MM.1S (cell line): ENCODE measurements around the gene TRMU.
A peak's percentile ranks its signal among the peaks of the same experiment; 100 is the strongest.

Source experiments
- DNase-seq: peaks from one replicate; pipeline ENCODE4 v3.0.0-alpha.2; 2015
- H2AFZ ChIP-seq: fragments of 300-600 bp; sonication (generic); 2 replicates; pipeline ENCODE4 v1.6.0; 2016; ENCODE audit warnings: antibody characterized with exemption, low read length
- H3F3A ChIP-seq: fragments of 300-600 bp; sonication (generic); 2 replicates; pipeline ENCODE4 v1.6.1; 2016; ENCODE audit warnings: mild to moderate bottlenecking, antibody characterized with exemption, low read length, moderate library complexity, mixed read lengths; ENCODE audit not compliant: insufficient read depth
- H3K27ac ChIP-seq: fragments of 300-600 bp; sonication (generic); 2 replicates; pipeline ENCODE4 v1.5.1; 2016; ENCODE audit warnings: mild to moderate bottlenecking, low read length
- H3K27me3 ChIP-seq: fragments of 300-600 bp; sonication (generic); replicated peaks from 2 replicates; pipeline ENCODE4 v1.6.0; 2016; ENCODE audit warnings: low read length; ENCODE audit not compliant: insufficient read depth
- H3K36me3 ChIP-seq: fragments of 300-600 bp; sonication (generic); replicated peaks from 2 replicates; pipeline ENCODE4 v1.6.1; 2016; ENCODE audit warnings: mild to moderate bottlenecking, low read length, mixed read lengths; ENCODE audit not compliant: insufficient read depth
- H3K4me1 ChIP-seq: fragments of 300-600 bp; sonication (generic); 2 replicates; pipeline ENCODE4 v1.6.1; 2016; ENCODE audit warnings: low read length, mixed read lengths
- H3K4me2 ChIP-seq: fragments of 300-600 bp; sonication (generic); 2 replicates; pipeline ENCODE4 v1.6.0; 2016; ENCODE audit warnings: low read depth, low read length
- H3K4me3 ChIP-seq: fragments of 300-600 bp; sonication (generic); 2 replicates; pipeline ENCODE4 v1.5.1; 2016; ENCODE audit warnings: low read length, mixed read lengths
- H3K79me2 ChIP-seq: fragments of 300-600 bp; sonication (generic); 2 replicates; pipeline ENCODE4 v1.6.1; 2016; ENCODE audit warnings: mixed run types, low read length, mixed read lengths
- H3K9ac ChIP-seq: fragments of 300-600 bp; sonication (generic); 2 replicates; pipeline ENCODE4 v1.6.1; 2016; ENCODE audit warnings: low read length, mixed read lengths
- H3K9me2 ChIP-seq: fragments of 300-600 bp; sonication (generic); replicated peaks from 2 replicates; pipeline ENCODE4 v1.6.1; 2016; ENCODE audit warnings: mild to moderate bottlenecking, low read length, mixed read lengths; ENCODE audit not compliant: insufficient read depth
- H3K9me3 ChIP-seq: fragments of 300-600 bp; sonication (generic); replicated peaks from 2 replicates; pipeline ENCODE4 v1.6.1; 2016; ENCODE audit warnings: mild to moderate bottlenecking, low read length, mixed read lengths; ENCODE audit not compliant: insufficient read depth
- H4K20me1 ChIP-seq: fragments of 300-600 bp; sonication (generic); 2 replicates; pipeline ENCODE4 v1.6.1; 2016; ENCODE audit warnings: mild to moderate bottlenecking, low read length, moderate library complexity, mixed read lengths; ENCODE audit not compliant: insufficient read depth
- EZH2 ChIP-seq: fragments of 300-600 bp; sonication (generic); optimal IDR thresholded peaks from 2 replicates; pipeline ENCODE3; 2017; ENCODE audit warnings: low read depth, mild to moderate bottlenecking, antibody characterized with exemption, low read length, mixed read lengths
- EZH2phosphoT487 ChIP-seq: fragments of 300-600 bp; sonication (generic); IDR thresholded peaks from 2 replicates; pipeline ENCODE4 v1.6.1; 2018; ENCODE audit warnings: antibody characterized with exemption, low read length
- TF ChIP-seq, protein P1 (sequence below): fragments of 300-600 bp; sonication (generic); IDR thresholded peaks from 2 replicates; pipeline ENCODE4 v1.5.1; 2016; ENCODE audit warnings: antibody characterized with exemption, low read length, mixed read lengths

TRMU gene

DNA sequence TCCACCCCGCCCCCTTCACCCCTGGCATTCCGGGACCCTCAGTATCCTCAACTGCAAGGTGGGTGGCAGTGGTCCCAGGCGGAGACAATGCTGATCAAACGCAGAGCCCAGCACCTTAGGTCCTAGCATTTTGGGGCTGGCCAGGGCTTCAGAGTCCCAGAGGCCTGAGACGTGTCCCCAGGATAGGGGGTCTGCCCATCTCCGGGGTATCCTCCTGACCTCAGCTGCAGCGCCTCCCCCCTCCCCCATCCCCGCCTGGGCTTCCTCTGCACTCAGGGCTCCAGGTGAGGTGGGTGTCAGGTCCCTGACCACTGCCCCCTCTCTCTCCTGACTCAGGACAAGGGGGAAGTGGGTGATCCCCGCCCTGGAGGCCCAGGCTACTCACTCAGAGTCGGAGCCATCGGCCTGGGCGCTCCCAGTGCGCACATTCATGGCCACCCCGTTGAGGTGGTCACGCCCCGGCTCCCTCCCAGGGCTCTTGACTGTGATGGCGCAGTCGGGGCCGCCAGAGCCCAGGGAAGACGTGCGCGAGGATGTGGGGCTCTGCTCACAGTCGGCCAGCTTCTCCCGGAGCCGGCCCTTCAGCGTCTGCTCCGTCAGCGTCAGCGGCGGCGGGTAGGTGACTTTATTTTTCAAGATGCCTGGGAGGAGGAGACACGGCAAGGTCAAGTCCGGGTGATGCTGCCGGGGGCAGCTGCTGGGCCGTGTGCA is 28.3 kb downstream of the TRMU start:
- no peak overlapping the region for H3K9ac ChIP-seq
- no peaks in the 10 kb centered on the region for H3K27me3 ChIP-seq
- H3K4me1 ChIP-seq: peaks cover 39% of the 10 kb centered on the region
- TF ChIP-seq, protein P1, sequence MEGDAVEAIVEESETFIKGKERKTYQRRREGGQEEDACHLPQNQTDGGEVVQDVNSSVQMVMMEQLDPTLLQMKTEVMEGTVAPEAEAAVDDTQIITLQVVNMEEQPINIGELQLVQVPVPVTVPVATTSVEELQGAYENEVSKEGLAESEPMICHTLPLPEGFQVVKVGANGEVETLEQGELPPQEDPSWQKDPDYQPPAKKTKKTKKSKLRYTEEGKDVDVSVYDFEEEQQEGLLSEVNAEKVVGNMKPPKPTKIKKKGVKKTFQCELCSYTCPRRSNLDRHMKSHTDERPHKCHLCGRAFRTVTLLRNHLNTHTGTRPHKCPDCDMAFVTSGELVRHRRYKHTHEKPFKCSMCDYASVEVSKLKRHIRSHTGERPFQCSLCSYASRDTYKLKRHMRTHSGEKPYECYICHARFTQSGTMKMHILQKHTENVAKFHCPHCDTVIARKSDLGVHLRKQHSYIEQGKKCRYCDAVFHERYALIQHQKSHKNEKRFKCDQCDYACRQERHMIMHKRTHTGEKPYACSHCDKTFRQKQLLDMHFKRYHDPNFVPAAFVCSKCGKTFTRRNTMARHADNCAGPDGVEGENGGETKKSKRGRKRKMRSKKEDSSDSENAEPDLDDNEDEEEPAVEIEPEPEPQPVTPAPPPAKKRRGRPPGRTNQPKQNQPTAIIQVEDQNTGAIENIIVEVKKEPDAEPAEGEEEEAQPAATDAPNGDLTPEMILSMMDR: no peak
- TF ChIP-seq EZH2phosphoT487: no peak
- no peak for TF ChIP-seq EZH2
- H3K9me3 ChIP-seq: no peaks in the 10 kb centered on the region
- no peaks in the 10 kb centered on the region for H3K9me2 ChIP-seq
- no peak overlapping the region for H2AFZ ChIP-seq
- no peak for DNase-seq
- H3K27ac ChIP-seq: peak overlapping the region; percentile 92
- H4K20me1 ChIP-seq: no peaks in the 10 kb centered on the region
- H3F3A ChIP-seq: peaks cover 22% of the 10 kb centered on the region
- no peak overlapping the region for H3K4me2 ChIP-seq
- no peaks in the 10 kb centered on the region for H3K36me3 ChIP-seq
- H3K79me2 ChIP-seq: no peaks in the 10 kb centered on the region
- no peak overlapping the region for H3K4me3 ChIP-seq

DNA sequence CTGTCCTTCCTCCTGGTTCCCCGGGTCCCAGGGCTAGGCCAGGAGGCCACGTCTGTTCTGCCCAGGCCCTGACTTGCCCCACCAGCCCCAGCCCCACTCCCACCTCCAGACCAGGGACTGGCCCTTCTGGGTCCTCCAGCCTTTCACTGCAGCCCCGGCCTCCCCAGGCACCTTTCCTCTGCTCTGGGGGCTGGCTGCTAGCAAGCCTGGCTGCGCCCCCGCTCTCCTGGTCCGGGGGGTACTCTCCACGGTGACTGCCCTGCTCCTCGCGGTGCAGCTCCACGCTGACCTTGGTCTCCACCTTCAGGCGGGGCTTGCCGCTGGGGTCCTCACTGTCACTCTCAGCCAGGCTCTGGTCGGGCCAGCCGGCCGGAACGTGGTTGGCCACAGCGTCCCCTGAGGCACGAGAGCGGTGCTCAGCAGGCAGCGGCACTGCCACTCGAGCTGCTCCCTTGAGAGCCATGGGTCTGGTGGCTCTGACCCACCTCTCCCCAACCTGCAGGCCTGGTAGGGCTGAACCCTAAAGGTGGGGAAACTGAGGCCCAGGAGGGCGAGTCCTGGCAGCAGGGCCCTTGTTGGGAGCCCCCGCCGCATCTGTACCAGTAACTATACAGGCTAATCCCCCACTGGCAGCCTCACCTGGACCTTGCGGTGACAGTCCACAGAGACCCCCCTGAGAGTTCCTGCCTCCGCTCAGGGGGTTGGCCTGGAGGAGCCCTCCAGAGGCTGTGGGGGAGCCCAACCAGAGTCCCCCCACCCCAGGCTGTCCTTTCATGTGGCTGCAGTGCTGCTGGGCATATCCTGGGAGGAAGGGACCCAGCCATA is 29.0 kb downstream of the TRMU start:
- H3K4me2 ChIP-seq: no peak overlapping the region
- H3K36me3 ChIP-seq: no peaks in the 10 kb centered on the region
- H3K9me3 ChIP-seq: no peaks in the 10 kb centered on the region
- H3K4me3 ChIP-seq: no peak overlapping the region
- H3K9ac ChIP-seq: no peak overlapping the region
- H3F3A ChIP-seq: peaks cover 22% of the 10 kb centered on the region
- no peak for DNase-seq
- no peaks in the 10 kb centered on the region for H4K20me1 ChIP-seq
- no peaks in the 10 kb centered on the region for H3K9me2 ChIP-seq
- no peaks in the 10 kb centered on the region for H3K79me2 ChIP-seq
- H2AFZ ChIP-seq: no peak overlapping the region
- peaks cover 39% of the 10 kb centered on the region for H3K4me1 ChIP-seq
- H3K27ac ChIP-seq: no peak overlapping the region
- H3K27me3 ChIP-seq: no peaks in the 10 kb centered on the region
- no peak for TF ChIP-seq EZH2
- TF ChIP-seq, protein P1: no peak

DNA sequence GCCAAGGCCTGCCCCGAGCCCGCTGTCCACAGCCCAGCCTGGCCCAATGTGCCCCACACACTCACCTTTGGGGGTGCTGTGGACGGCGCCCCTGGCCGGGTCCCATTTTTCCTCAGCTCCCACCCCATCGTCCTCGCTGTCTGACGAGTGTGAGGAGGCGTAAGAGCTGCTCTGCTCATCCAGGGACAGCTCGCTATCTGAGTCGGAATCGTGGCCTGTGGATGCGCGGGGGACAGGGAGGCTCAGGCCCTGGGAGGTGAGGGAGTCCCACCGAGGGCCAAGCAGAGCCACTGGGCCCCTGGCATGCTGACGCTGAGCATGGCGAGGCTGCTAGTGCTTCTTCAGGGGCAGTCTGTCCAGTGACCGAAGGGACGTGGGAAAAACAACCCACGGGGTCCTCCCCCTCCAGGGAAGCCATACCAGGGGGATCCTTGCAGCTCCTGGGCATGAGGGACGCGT is 29.7 kb downstream of the TRMU start:
- peaks cover 40% of the 10 kb centered on the region for H3K4me1 ChIP-seq

More for the DNA sequence above, 29.7 kb downstream of the TRMU start:
- TF ChIP-seq, protein P1: no peak
- no peak for TF ChIP-seq EZH2
- no peak for TF ChIP-seq EZH2phosphoT487
- no peaks in the 10 kb centered on the region for H3K27me3 ChIP-seq
- H2AFZ ChIP-seq: no peak overlapping the region
- no peaks in the 10 kb centered on the region for H3K36me3 ChIP-seq
- no peaks in the 10 kb centered on the region for H3K79me2 ChIP-seq
- no peaks in the 10 kb centered on the region for H3K9me3 ChIP-seq
- no peak overlapping the region for H3K27ac ChIP-seq
- no peak overlapping the region for H3K4me3 ChIP-seq
- H3K4me2 ChIP-seq: no peak overlapping the region
- H3K9me2 ChIP-seq: no peaks in the 10 kb centered on the region
- H3K9ac ChIP-seq: no peak overlapping the region
- peaks cover 22% of the 10 kb centered on the region for H3F3A ChIP-seq
- DNase-seq: no peak
- no peaks in the 10 kb centered on the region for H4K20me1 ChIP-seq
